Neural cell (in vitro differentiated cells): Measurements from ENCODE around the gene APBA2. TPM values are rescaled to one million over a fixed set of nuclear protein-coding genes. Genes with fewer than 3 reads are reported as not detected.

Experiments
- H2AFZ ChIP-seq: fragments of 200-600, 300-800 bp; sonication (generic), shearing (Covaris generic); 2 replicates; pipeline ENCODE4 v1.6.0; 2014; ENCODE audit warnings: low read depth, mild to moderate bottlenecking, antibody characterized with exemption, low read length, moderate library complexity
- H3F3A ChIP-seq: fragments of 200-600 bp; shearing (Covaris generic); 2 replicates; pipeline ENCODE4 v1.6.1; 2016; ENCODE audit warnings: mild to moderate bottlenecking, moderate library complexity, mixed read lengths, antibody characterized with exemption, low read length; ENCODE audit not compliant: insufficient read depth, poor library complexity, severe bottlenecking
- H3K27ac ChIP-seq: fragments of 200-600, 300-800 bp; sonication (generic), shearing (Covaris generic); 2 replicates; pipeline ENCODE4 v1.5.1; 2014; ENCODE audit warnings: mild to moderate bottlenecking, low read length, moderate library complexity
- H3K27me3 ChIP-seq: fragments of 300-800, 200-600 bp; sonication (generic), shearing (Covaris generic); 2 replicates; pipeline ENCODE4 v1.6.0; 2014; ENCODE audit warnings: mild to moderate bottlenecking, low read depth, low read length, moderate library complexity; ENCODE audit not compliant: insufficient read depth
- H3K36me3 ChIP-seq: fragments of 300-800, 200-600 bp; sonication (generic), shearing (Covaris generic); 2 replicates; pipeline ENCODE4 v1.5.1; 2014; ENCODE audit warnings: mild to moderate bottlenecking, antibody characterized with exemption, low read length, moderate library complexity; ENCODE audit not compliant: insufficient read depth
- H3K4me2 ChIP-seq: fragments of 300-800, 200-600 bp; sonication (generic), shearing (Covaris generic); 2 replicates; pipeline ENCODE4 v1.6.0; 2014; ENCODE audit warnings: mild to moderate bottlenecking, low read length
- H3K4me3 ChIP-seq: fragments of 300-800, 200-600 bp; sonication (generic), shearing (Covaris generic); 2 replicates; pipeline ENCODE4 v1.5.1; 2014; ENCODE audit warnings: mild to moderate bottlenecking, low read length, moderate library complexity
- H3K79me2 ChIP-seq: fragments of 200-600 bp; shearing (Covaris generic); replicated peaks from 2 replicates; pipeline ENCODE4 v1.6.0; 2014; ENCODE audit warnings: mild to moderate bottlenecking, low read length, moderate library complexity; ENCODE audit not compliant: insufficient read depth
- H3K9ac ChIP-seq: fragments of 300-800, 200-600 bp; sonication (generic), shearing (Covaris generic); 2 replicates; pipeline ENCODE4 v1.6.1; 2016; ENCODE audit warnings: mild to moderate bottlenecking, low read length, mixed read lengths
- H3K9me2 ChIP-seq: fragments of 200-600 bp; shearing (Covaris generic); 2 replicates; pipeline ENCODE4 v1.6.1; 2016; ENCODE audit warnings: mild to moderate bottlenecking, low read length, mixed read lengths; ENCODE audit not compliant: insufficient read depth
- H3K9me3 ChIP-seq: fragments of 200-600, 300-800 bp; sonication (generic), shearing (Covaris generic); 2 replicates; pipeline ENCODE4 v1.6.1; 2016; ENCODE audit warnings: mild to moderate bottlenecking, mixed run types, low read length, moderate library complexity, mixed read lengths
- H4K20me1 ChIP-seq: fragments of 200-600 bp; shearing (Covaris generic); 2 replicates; pipeline ENCODE4 v1.6.1; 2016; ENCODE audit warnings: mild to moderate bottlenecking, mixed run types; ENCODE audit not compliant: insufficient read depth
- CTCF ChIP-seq: fragments of 450-650 bp; IDR thresholded peaks from 2 replicates; pipeline ENCODE4 v1.5.1; 2014; ENCODE audit warnings: antibody characterized with exemption, mild to moderate bottlenecking, moderate library complexity; ENCODE audit not compliant: poor library complexity, severe bottlenecking
- EP300 ChIP-seq: fragments of 450-650 bp; conservative IDR thresholded peaks from 2 replicates; pipeline ENCODE4 v1.6.1; 2014; ENCODE audit warnings: antibody characterized with exemption, mild to moderate bottlenecking, moderate library complexity; ENCODE audit not compliant: poor library complexity, severe bottlenecking
- EZH2 ChIP-seq: fragments of 200-600, 300-800 bp; shearing (Covaris generic), sonication (generic); IDR thresholded peaks from 2 replicates; pipeline ENCODE4 v1.6.1; 2014; ENCODE audit warnings: antibody characterized with exemption, low read length, borderline replicate concordance, mild to moderate bottlenecking; ENCODE audit not compliant: insufficient read depth, poor library complexity, severe bottlenecking
- MXI1 ChIP-seq: fragments of 450-650 bp; conservative IDR thresholded peaks from 2 replicates; pipeline ENCODE4 v1.6.1; 2014; ENCODE audit warnings: antibody characterized with exemption, mild to moderate bottlenecking; ENCODE audit not compliant: poor library complexity, severe bottlenecking
- POLR2AphosphoS5 ChIP-seq: IDR thresholded peaks from 2 replicates; pipeline ENCODE4 v1.6.1; 2012
- RAD21 ChIP-seq: fragments of 450-650 bp; conservative IDR thresholded peaks from 2 replicates; pipeline ENCODE4 v1.6.1; 2014; ENCODE audit warnings: antibody characterized with exemption, mild to moderate bottlenecking, moderate library complexity
- REST ChIP-seq: IDR thresholded peaks from 2 replicates; pipeline ENCODE4 v1.6.1; 2012; ENCODE audit warnings: borderline replicate concordance
- SMC3 ChIP-seq: fragments of 450-650 bp; conservative IDR thresholded peaks from 2 replicates; pipeline ENCODE4 v1.6.1; 2014; ENCODE audit warnings: antibody characterized with exemption, mild to moderate bottlenecking, moderate library complexity; ENCODE audit not compliant: poor library complexity
- TAF1 ChIP-seq: IDR thresholded peaks from 2 replicates; pipeline ENCODE4 v1.6.1; 2012; ENCODE audit warnings: low read depth
- polyA plus RNA-seq: library from polyadenylated mRNA; depleted of rRNA; stranded (reverse); fragments of >200 nt; gene quantifications from 2 replicates; pipeline ENCODE4 v1.2.3, GENCODE V29; 2014

APBA2 gene
- polyA plus RNA-seq, 1 donor from 2014 or later: 134 TPM

GRCh38 chr15:29139072-29139471, 253.3 kb downstream of the APBA2 start:
- H3K9ac ChIP-seq: no peak overlapping the region
- no peak overlapping the region for H3K4me3 ChIP-seq
- H3K79me2 ChIP-seq: no peaks in the 10 kb centered on the region
- no peaks in the 10 kb centered on the region for H3F3A ChIP-seq
- no peak overlapping the region for H3K27ac ChIP-seq
- no peaks in the 10 kb centered on the region for H3K9me3 ChIP-seq
- H3K9me2 ChIP-seq: no peaks in the 10 kb centered on the region
- H3K36me3 ChIP-seq: no peaks in the 10 kb centered on the region
- TF ChIP-seq POLR2AphosphoS5: no peak
- TF ChIP-seq SMC3: no peak
- TF ChIP-seq MXI1: no peak
- TF ChIP-seq EP300: no peak
- no peak for TF ChIP-seq TAF1
- no peak for TF ChIP-seq REST
- TF ChIP-seq CTCF: no peak
- no peak for TF ChIP-seq RAD21
- H2AFZ ChIP-seq: no peak overlapping the region
- H3K4me2 ChIP-seq: no peak overlapping the region
- H3K27me3 ChIP-seq: no peaks in the 10 kb centered on the region
- no peaks in the 10 kb centered on the region for H4K20me1 ChIP-seq

- Histone ChIP-seq H3K4me2 (no peak overlapping the region), H3K9ac (no peak overlapping the region), H2AFZ (no peak overlapping the region), H3K79me2 (no peaks in the 10 kb centered on the region), H3K9me2 (no peaks in the 10 kb centered on the region), H3K9me3 (no peaks in the 10 kb centered on the region), H3F3A (no peaks in the 10 kb centered on the region), H3K36me3 (no peaks in the 10 kb centered on the region), H4K20me1 (no peaks in the 10 kb centered on the region), H3K27ac (no peak overlapping the region), H3K4me3 (no peak overlapping the region), H3K27me3 (no peaks in the 10 kb centered on the region)
- TF ChIP-seq TAF1 (no peak), SMC3 (peak; percentile 18), POLR2AphosphoS5 (no peak), RAD21 (no peak), MXI1 (no peak), REST (no peak), CTCF (peak; percentile 56), EP300 (no peak), EZH2 (no peak)
These were observed 254.0 kb downstream of the APBA2 start for GRCh38 chr15:29139540-29140459.
